HCT116 (cell line): ENCODE data around the gene CHCHD3. TPM values are rescaled to one million over a fixed set of nuclear protein-coding genes. Genes with fewer than 3 reads are reported as not detected.

Experiments
- ATAC-seq: fragments of 200-7000 bp; cut with Tn5 transposase; 2 replicates; pipeline ENCODE4 v1.9.1; 2020; ENCODE audit warnings: mild to moderate bottlenecking, moderate library complexity
- BruUV-seq: library from RNA; stranded (reverse); fragments of 400-500 nt; replicated peaks from 2 replicates; lab custom pipeline; 2021; lab: Mats Ljungman, UMichigan
- CTCF ChIA-PET: fragments of 300-600 bp; sonication (Branson Sonifier 250); formaldehyde crosslinking; loops from one replicate; lab custom pipeline; 2021; ENCODE audit warnings: antibody characterized with exemption; lab: Charles Lee
- POLR2A ChIA-PET: fragments of 300-600, 350-600 bp; sonication (Branson Sonifier 250); formaldehyde crosslinking; loops from one replicate; lab custom pipeline; 2021; ENCODE audit warnings: antibody characterized with exemption; lab: Charles Lee
- RAD21 ChIA-PET, 2 experiments: fragments of 300-600 bp; sonication (Branson Sonifier 250); formaldehyde crosslinking; loops; one replicate each; lab custom pipeline; 2023; ENCODE audit warnings: low total read pairs in 2 of 2; ENCODE audit not compliant: uncharacterized antibody in 2 of 2, unreplicated experiment in 2 of 2, low non-redundant PET in 1 of 2; lab: Charles Lee
- DNase-seq: peaks from one replicate; pipeline ENCODE4 v3.0.0-alpha.2; 2010; ENCODE audit warnings: low read depth, low spot score
- H2AFZ ChIP-seq: fragments of 200-600 bp; shearing (Covaris generic), sonication (generic); 2 replicates; pipeline ENCODE4 v1.6.1; 2017; ENCODE audit warnings: low read depth, mixed run types, mixed read lengths, antibody characterized with exemption, low read length; ENCODE audit not compliant: poor library complexity, severe bottlenecking
- H3K27ac ChIP-seq: 2 replicates; pipeline ENCODE4 v1.5.1; 2012; ENCODE audit warnings: low read depth, low read length
- H3K27me3 ChIP-seq: fragments of 200-600 bp; sonication (generic); 2 replicates; pipeline ENCODE4 v1.6.1; 2016; ENCODE audit warnings: mixed run types, low read length, mixed read lengths; ENCODE audit not compliant: insufficient read depth
- H3K36me3 ChIP-seq, 2 experiments: fragments of 200-500 bp in 1 of 2; fragments of 200-600 bp in 1 of 2; sonication (Bioruptor generic) in 1 of 2; sonication (generic) in 1 of 2; 2 replicates each; pipeline versions ENCODE4 v1.5.1 to v1.6.1; 2014 to 2016; ENCODE audit warnings: low read length in 2 of 2, inconsistent platforms in 1 of 2, mixed read lengths in 1 of 2, mixed run types in 1 of 2; ENCODE audit not compliant: insufficient read depth in 2 of 2, control insufficient read depth in 1 of 2
- H3K4me1 ChIP-seq, 2 experiments: fragments of 200-600 bp in 1 of 2; sonication (generic) in 1 of 2; 2 replicates each; pipeline versions ENCODE4 v1.5.1 to v1.6.1; 2012 to 2017; ENCODE audit warnings: low read length in 2 of 2, inconsistent platforms in 1 of 2, mild to moderate bottlenecking in 1 of 2, mixed read lengths in 1 of 2, mixed run types in 1 of 2, moderate library complexity in 1 of 2; ENCODE audit not compliant: insufficient read depth in 2 of 2, control insufficient read depth in 1 of 2
- H3K4me2 ChIP-seq: fragments of 200-600 bp; sonication (generic); 2 replicates; pipeline ENCODE4 v1.6.1; 2017; ENCODE audit warnings: mixed run types, low read length, mixed read lengths
- H3K4me3 ChIP-seq, 2 experiments: fragments of 200-600 bp in 1 of 2; sonication (generic) in 1 of 2; replicated peaks in 1 of 2; 2 replicates each; pipeline ENCODE4 v1.5.1; 2011 to 2016; ENCODE audit warnings: low read length in 2 of 2, control low read depth in 1 of 2, low read depth in 1 of 2, mild to moderate bottlenecking in 1 of 2, mixed read lengths in 1 of 2, mixed run types in 1 of 2
- H3K79me2 ChIP-seq: fragments of 200-600 bp; sonication (generic); 2 replicates; pipeline ENCODE4 v1.6.1; 2017; ENCODE audit warnings: mild to moderate bottlenecking, mixed run types, low read length, moderate library complexity, mixed read lengths; ENCODE audit not compliant: insufficient read depth
- H3K9ac ChIP-seq: fragments of 200-600 bp; sonication (generic); 2 replicates; pipeline ENCODE4 v1.6.1; 2016; ENCODE audit warnings: low read length, mixed read lengths
- H3K9me2 ChIP-seq: fragments of 200-600 bp; sonication (generic), shearing (Covaris generic); 2 replicates; pipeline ENCODE4 v1.6.1; 2017; ENCODE audit warnings: mixed run types, mild to moderate bottlenecking, moderate library complexity; ENCODE audit not compliant: insufficient read depth
- H3K9me3 ChIP-seq, 2 experiments: fragments of 200-500 bp in 1 of 2; fragments of 200-600 bp in 1 of 2; sonication (Bioruptor generic) in 1 of 2; sonication (generic) in 1 of 2; 2 replicates each; pipeline ENCODE4 v1.6.1; 2014 to 2017; ENCODE audit warnings: low read length in 2 of 2, mixed read lengths in 2 of 2, inconsistent platforms in 1 of 2, low read depth in 1 of 2, mild to moderate bottlenecking in 1 of 2, mixed run types in 1 of 2, moderate library complexity in 1 of 2; ENCODE audit not compliant: control insufficient read depth in 1 of 2, insufficient read depth in 1 of 2
- H4K20me1 ChIP-seq: fragments of 200-600 bp; sonication (generic), shearing (Covaris generic); 2 replicates; pipeline ENCODE4 v1.6.1; 2017; ENCODE audit warnings: mixed run types, mild to moderate bottlenecking, moderate library complexity; ENCODE audit not compliant: insufficient read depth
- CEBPB ChIP-seq: IDR thresholded peaks from 2 replicates; pipeline ENCODE4 v1.6.1; 2012; ENCODE audit warnings: low read depth
- ELF1 ChIP-seq: IDR thresholded peaks from 2 replicates; pipeline ENCODE4 v1.6.1; 2012; ENCODE audit warnings: low read depth, borderline replicate concordance
- EZH2phosphoT487 ChIP-seq: fragments of 200-600 bp; IDR thresholded peaks from 2 replicates; pipeline ENCODE4 v1.6.1; 2018; ENCODE audit warnings: antibody characterized with exemption, borderline replicate concordance
- JUND ChIP-seq: IDR thresholded peaks from 2 replicates; pipeline ENCODE4 v1.6.1; 2012
- MAX ChIP-seq: IDR thresholded peaks from 2 replicates; pipeline ENCODE4 v1.6.1; 2012
- POLR2AphosphoS5 ChIP-seq: IDR thresholded peaks from 2 replicates; pipeline ENCODE4 v1.6.1; 2011; ENCODE audit warnings: mild to moderate bottlenecking, low read depth, low read length, moderate library complexity
- RAD21 ChIP-seq: IDR thresholded peaks from 2 replicates; pipeline ENCODE4 v1.6.1; 2012; ENCODE audit warnings: low read depth, mild to moderate bottlenecking
- SRF ChIP-seq: IDR thresholded peaks from 2 replicates; pipeline ENCODE4 v1.6.1; 2012; ENCODE audit warnings: low read depth
- YY1 ChIP-seq: IDR thresholded peaks from 2 replicates; pipeline ENCODE4 v1.6.1; 2011; ENCODE audit warnings: low read length, low read depth, moderate library complexity, mild to moderate bottlenecking; ENCODE audit not compliant: insufficient replicate concordance; ENCODE audit errors: extremely low read depth
- ZBTB33 ChIP-seq: IDR thresholded peaks from 2 replicates; pipeline ENCODE4 v1.6.1; 2011; ENCODE audit warnings: mild to moderate bottlenecking, low read length, moderate library complexity; ENCODE audit not compliant: insufficient replicate concordance; ENCODE audit errors: extremely low read depth
- ZNF274 ChIP-seq: fragments of 200-500 bp; sonication (Bioruptor generic); IDR thresholded peaks from 2 replicates; pipeline ENCODE4 v1.6.1; 2014; ENCODE audit warnings: mild to moderate bottlenecking, low read depth, low read length, inconsistent platforms
- intact Hi-C: fragments of 100-400 bp; cut with micrococcal nuclease; formaldehyde crosslinking; loops from 2 replicates; pipeline ENCODE4 v1.10.0; 2022
- total RNA-seq: library from RNA; stranded (reverse); gene quantifications from one replicate; pipeline ENCODE4 v1.2.1, GENCODE V29; 2021; ENCODE audit not compliant: unreplicated experiment
- TF ChIP-seq, protein P1 (sequence below): IDR thresholded peaks from 2 replicates; pipeline ENCODE4 v1.6.1; 2012

The CHCHD3 gene
- total RNA-seq, 1 experiment from 2014 or later, result 73.5 TPM

- H3K9ac ChIP-seq, result no peak overlapping the region
- H2AFZ ChIP-seq, result no peak overlapping the region
- DNase-seq (no peak), ATAC-seq (no peak)
- no peaks in the 10 kb centered on the region for H3K9me2 ChIP-seq
- TF ChIP-seq MAX (no peak), YY1 (no peak), ZNF274 (no peak), JUND (no peak), POLR2AphosphoS5 (no peak), EZH2phosphoT487 (no peak), RAD21 (no peak), ZBTB33 (no peak), CEBPB (no peak), ELF1 (no peak), SRF (no peak)
- TF ChIP-seq, protein P1, sequence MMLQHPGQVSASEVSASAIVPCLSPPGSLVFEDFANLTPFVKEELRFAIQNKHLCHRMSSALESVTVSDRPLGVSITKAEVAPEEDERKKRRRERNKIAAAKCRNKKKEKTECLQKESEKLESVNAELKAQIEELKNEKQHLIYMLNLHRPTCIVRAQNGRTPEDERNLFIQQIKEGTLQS, result no peak
- no peaks in the 10 kb centered on the region for H3K27me3 ChIP-seq
- H3K4me1 ChIP-seq, result no peaks in the 10 kb centered on the region
- H3K79me2 ChIP-seq, result no peaks in the 10 kb centered on the region
- H3K9me3 ChIP-seq, result no peaks in the 10 kb centered on the region
- BruUV-seq, result no TSS peak
- ChIA-PET RAD21 (no interaction called here), CTCF (no interaction called here), POLR2A (no interaction called here)
- H3K36me3 ChIP-seq, result no peaks in the 10 kb centered on the region
- H3K4me3 ChIP-seq, result no peak overlapping the region
- intact Hi-C loops, result no loop called here
- no peaks in the 10 kb centered on the region for H4K20me1 ChIP-seq
- no peak overlapping the region for H3K27ac ChIP-seq
- no peak overlapping the region for H3K4me2 ChIP-seq
Measured at GRCh38 chr7:132777414-132777813, 304.5 kb downstream of the CHCHD3 start.
